Heart left ventricle (tissue), 16 donors: ENCODE measurements around the gene PCNT. TPM values are rescaled to one million over a fixed set of nuclear protein-coding genes. Genes with fewer than 3 reads are reported as not detected.
"Not testable (repeated sequence)": the region's sequence is repeated elsewhere in the genome, so short reads cannot be mapped to it uniquely, and the experiment has no call there.

Experiments used
- ATAC-seq, 4 donors: fragments of 200-7000 bp; cut with Tn5 transposase; one replicate each; pipeline ENCODE4 v1.9.1; 2020 to 2022; ENCODE audit warnings: moderate library complexity in 4 of 4, mild to moderate bottlenecking in 3 of 4, moderate number of reproducible peaks in 1 of 4
- DNase-seq, 5 donors: peaks; one replicate each; pipeline ENCODE4 v3.0.0-alpha.2; 2020
- H3K27ac ChIP-seq, 12 donors: fragments of 200-600 bp; sonication (generic) in 4 of 12; one replicate each; pipeline versions ENCODE4 v1.5.0 to v1.8.0; 2016 to 2022; ENCODE audit warnings: mild to moderate bottlenecking in 2 of 12
- H3K27me3 ChIP-seq, 9 donors: fragments of 200-600 bp; sonication (generic) in 2 of 9; one replicate each; pipeline versions ENCODE4 v1.5.1 to v1.8.0; 2016 to 2022; ENCODE audit warnings: mild to moderate bottlenecking in 3 of 9
- H3K36me3 ChIP-seq, 9 donors: fragments of 200-600 bp; sonication (generic) in 2 of 9; one replicate each; pipeline versions ENCODE4 v1.5.0 to v1.8.0; 2018 to 2022; ENCODE audit warnings: mild to moderate bottlenecking in 2 of 9
- H3K4me1 ChIP-seq, 12 donors: fragments of 200-600 bp; sonication (generic) in 4 of 12; one replicate each; pipeline versions ENCODE4 v1.5.0 to v1.8.0; 2016 to 2022; ENCODE audit warnings: mild to moderate bottlenecking in 3 of 12
- H3K4me3 ChIP-seq, 12 donors: fragments of 200-600 bp; sonication (generic) in 4 of 12; one replicate each; pipeline versions ENCODE4 v1.5.0 to v1.8.0; 2017 to 2022; ENCODE audit warnings: mild to moderate bottlenecking in 9 of 12, moderate library complexity in 4 of 12
- H3K9me3 ChIP-seq, 12 donors: fragments of 200-600 bp; sonication (generic) in 4 of 12; one replicate each; pipeline versions ENCODE4 v1.5.0 to v1.8.0; 2016 to 2022; ENCODE audit warnings: mild to moderate bottlenecking in 1 of 12
- CTCF ChIP-seq, 12 donors: fragments of 200-600 bp; sonication (generic) in 4 of 12; IDR thresholded peaks; one replicate each; pipeline versions ENCODE4 v1.5.0 to v1.8.0; 2018 to 2022; ENCODE audit warnings: antibody characterized with exemption in 12 of 12, mild to moderate bottlenecking in 5 of 12
- POLR2A ChIP-seq, 2 donors: fragments of 450-650 bp; IDR thresholded peaks; one replicate each; pipeline ENCODE4 v1.6.1; 2017; ENCODE audit warnings: antibody characterized with exemption in 2 of 2, mild to moderate bottlenecking in 2 of 2, moderate library complexity in 2 of 2
- WGBS, 4 donors: extraction: QIAGEN DNeasy Blood & Tissue Kit in 2 of 4; methylation state at CpG; one replicate each; pipeline versions ENCODE4 v1.1.5 to v1.1.7; 2013 to 2018; 5-methylcytosine and 5-hydroxymethylcytosine counted together
- intact Hi-C, 10 donors: fragments of 100-400 bp; cut with DNase I; formaldehyde crosslinking; loops; one replicate each; pipeline versions ENCODE4 v1.11.1 to v1.14.2; 2022
- polyA plus RNA-seq, 2 donors: library from polyadenylated mRNA; stranded (reverse); fragments of 200-250 nt; gene quantifications; one replicate each; pipeline ENCODE4 v1.2.3, GENCODE V29; 2013
- total RNA-seq, 9 donors: library from RNA; depleted of rRNA in 2 of 9; stranded (reverse); fragments of >200 nt in 2 of 9; fragmentation: NEBNext Ultra II Directional in 3 of 9; extraction: Animal tissue kit (Norgen Biotek cat#: 25700) in 3 of 9; gene quantifications; one replicate each; pipeline versions ENCODE4 v1.1.0 to v1.2.4, GENCODE V29; 2016 to 2023
- donor health status: ischemic (EF 13 %, LVEDD 7.1; RV severe dilation, severe dysfunction).
- donor health status: healthy with polysubstance abuse.
- donor health status: DM: no; HTN: yes; CAD: no.
- donor health status: DM: no; HTN: no; CAD: no.
- donor health status: ischemic (EF 25% LVEDD 6.9; RV normal size, moderate dysfunction).
- donor health status: ischemic (EF 25% LVEDD 5.7; RV mildly dilated, moderate dysfunction).
- donor health status: healthy.
- donor health status: DM: yes; HTN: yes; CAD: no.
- donor health status: ischemic (EF 35%, LVEDD 5.7; RV mildly dilated, moderate dysfunction).
- donor health status: nonischemic (EF 11% LVEDD 7.7; RV severe dilation, severe dysfunction).
- donor health status: DM: yes; HTN: yes; CAD: no.
- donor health status: PGD.
- donor health status: ischemic (EF 29% LVEDD 5.4; RV normal size, mild dysfunction).
- donor health status: nonischemic (EF 23%, LVEDD 6.1; RV moderate dilation, normal function).

The PCNT gene
- total and polyA plus RNA-seq, 11 donors: 17.0 to 73.0 (median 36.7) TPM

DNA sequence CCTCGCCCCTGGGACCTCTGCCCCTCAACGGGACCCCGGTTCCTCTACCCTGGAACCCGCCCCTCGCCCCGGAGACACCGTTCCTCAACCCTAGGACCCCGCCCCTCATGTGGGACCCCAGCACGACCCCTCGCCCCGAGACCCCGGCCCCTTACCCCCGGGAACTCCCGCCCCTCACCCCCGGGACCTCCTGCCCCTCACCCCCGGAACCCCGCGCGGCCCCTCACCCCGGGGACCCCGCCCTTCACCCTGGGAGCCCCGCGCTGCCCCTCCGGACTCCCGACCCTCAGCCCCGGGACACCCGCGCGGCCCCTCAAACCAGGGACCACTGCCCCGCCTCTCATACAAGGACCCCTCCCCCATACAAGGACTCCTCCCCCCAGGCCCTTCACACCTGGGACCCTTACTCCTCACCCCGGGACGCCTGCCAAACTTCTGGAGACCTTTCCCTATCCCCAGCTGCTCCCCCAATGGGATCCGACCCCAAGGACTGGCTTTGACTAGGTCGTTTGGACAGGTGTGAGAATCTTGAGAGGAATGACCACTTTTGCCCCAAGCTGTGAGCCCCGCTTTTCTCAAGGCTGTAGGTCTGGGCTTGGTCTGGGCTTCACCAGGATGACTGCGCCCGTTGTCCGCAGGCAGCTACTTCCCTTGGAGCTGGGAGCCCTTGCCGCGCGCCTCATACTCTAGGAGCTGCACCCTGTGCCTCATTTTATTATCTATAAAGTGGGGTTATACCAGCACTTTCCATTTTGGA lies 135.6 kb downstream of the PCNT start:
- TF ChIP-seq POLR2A (IDR thresholded peaks at IDR 0.05) (no peak), CTCF (IDR thresholded peaks at IDR 0.05) (no peak)
- peak; percentile 41 to 73 (median 53) for DNase-seq
- Histone ChIP-seq H3K36me3 (peaks cover 0 to 17% (median 4%) of the 10 kb centered on the region in 9 donors), H3K27ac (peak overlapping the region; percentile 84 to 97 (median 94)), H3K27me3 (no peaks in the 10 kb centered on the region), H3K9me3 (no peaks in the 10 kb centered on the region), H3K4me3 (peak overlapping the region; percentile 77 to 100 (median 97)), H3K4me1 (peaks cover 3 to 67% (median 41%) of the 10 kb centered on the region in 12 donors)
- peak in 1 of 4 donors; percentile 2 for ATAC-seq
- intact Hi-C loops: loop anchor here in 1 of 10 donors (1.0 to 5.0 kb wide), 2 partner anchors 58 to 176 kb away; partner anchors contain the start of gene PRMT2
- 2 to 4% (median 3%) methylated on average over 8 to 41 of the region's 41 CpGs for WGBS, 4 donors

GRCh38 chr21:46461909-46462308 lies 138.0 kb downstream of the PCNT start:
- no peak for DNase-seq
- Histone ChIP-seq H3K4me1 (peaks cover 0 to 55% (median 21%) of the 10 kb centered on the region in 12 donors), H3K9me3 (no peaks in the 10 kb centered on the region), H3K27ac (peak overlapping the region in 7 of 12 donors; percentile 1 to 35 (median 15)), H3K4me3 (no peak overlapping the region), H3K27me3 (no peaks in the 10 kb centered on the region), H3K36me3 (peaks cover 0 to 31% (median 7%) of the 10 kb centered on the region in 9 donors)
- intact Hi-C loops: loop anchor here in 1 of 10 donors (5.0 kb wide), 1 partner anchor 55 kb away; no protein-coding TSS in a partner anchor
- TF ChIP-seq POLR2A (IDR thresholded peaks at IDR 0.05): no peak
- no peak for TF ChIP-seq CTCF (IDR thresholded peaks at IDR 0.05)
- ATAC-seq: no peak
- WGBS, 4 donors: 43 to 53% (median 45%) methylated on average over 5 of the region's 5 CpGs

- H3K4me3 ChIP-seq, ATAC-seq, DNase-seq, intact Hi-C loops, H3K27me3 ChIP-seq, H3K9me3 ChIP-seq: not testable (repeated sequence)
- 87 to 91% (median 90%) methylated on average over 6 of the region's 6 CpGs for WGBS, 4 donors
- H3K4me1 ChIP-seq: peaks cover 0 to 39% (median 12%) of the 10 kb centered on the region in 12 donors
- H3K27ac ChIP-seq: peak overlapping the region in 1 of 12 donors; percentile 33
- H3K36me3 ChIP-seq: peaks cover 0 to 44% (median 11%) of the 10 kb centered on the region in 9 donors
Measured at GRCh38 chr21:46465153-46465552, 141.2 kb downstream of the PCNT start.

GRCh38 chr21:46465651-46466050 lies 141.7 kb downstream of the PCNT start:
- intact Hi-C loops: no loop called here
- Histone ChIP-seq H3K4me3 (no peak overlapping the region), H3K27me3 (no peaks in the 10 kb centered on the region), H3K27ac (peak overlapping the region in 1 of 12 donors; percentile 33), H3K9me3 (no peaks in the 10 kb centered on the region), H3K4me1 (peaks cover 0 to 34% (median 9%) of the 10 kb centered on the region in 12 donors), H3K36me3 (peaks cover 0 to 44% (median 11%) of the 10 kb centered on the region in 9 donors)
- no peak for DNase-seq
- ATAC-seq: no peak
- 74 to 79% (median 77%) methylated on average over 3 of the region's 3 CpGs for WGBS, 4 donors
- TF ChIP-seq CTCF (IDR thresholded peaks at IDR 0.05) (no peak), POLR2A (IDR thresholded peaks at IDR 0.05) (no peak)
